ENCODE results near the gene MSI2. TPM values are rescaled to one million over a fixed set of nuclear protein-coding genes. Genes with fewer than 3 reads are reported as not detected.

MSI2 gene
- total and polyA plus RNA-seq, 9 of the 15 experiments (the other 6 are each of a cell fraction or from before 2014, with no cell fraction given): 4.6 to 61.8 (median 42.4) TPM

DNA sequence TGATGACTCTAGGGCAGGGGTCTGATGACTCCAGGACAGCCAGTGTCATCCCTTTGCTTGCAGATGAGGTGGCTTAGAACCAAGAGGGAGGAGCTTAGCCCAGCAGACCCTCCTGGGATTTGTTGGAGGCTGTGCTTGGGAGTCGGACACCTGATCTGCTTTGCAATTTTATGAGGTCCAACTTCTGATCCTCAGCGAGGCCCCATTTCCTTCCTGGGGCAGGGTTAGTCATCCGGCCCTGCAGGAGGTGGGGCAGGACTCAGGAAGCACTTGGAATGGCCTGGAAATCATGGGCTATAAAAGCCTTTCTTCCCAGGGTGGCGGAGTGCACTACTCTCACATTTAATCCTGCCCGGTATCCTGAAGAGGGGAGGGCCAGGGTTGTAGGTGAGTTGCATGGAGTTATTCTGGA lies 168.5 kb downstream of the MSI2 start (continued):
- TF ChIP-seq, protein P1, sequence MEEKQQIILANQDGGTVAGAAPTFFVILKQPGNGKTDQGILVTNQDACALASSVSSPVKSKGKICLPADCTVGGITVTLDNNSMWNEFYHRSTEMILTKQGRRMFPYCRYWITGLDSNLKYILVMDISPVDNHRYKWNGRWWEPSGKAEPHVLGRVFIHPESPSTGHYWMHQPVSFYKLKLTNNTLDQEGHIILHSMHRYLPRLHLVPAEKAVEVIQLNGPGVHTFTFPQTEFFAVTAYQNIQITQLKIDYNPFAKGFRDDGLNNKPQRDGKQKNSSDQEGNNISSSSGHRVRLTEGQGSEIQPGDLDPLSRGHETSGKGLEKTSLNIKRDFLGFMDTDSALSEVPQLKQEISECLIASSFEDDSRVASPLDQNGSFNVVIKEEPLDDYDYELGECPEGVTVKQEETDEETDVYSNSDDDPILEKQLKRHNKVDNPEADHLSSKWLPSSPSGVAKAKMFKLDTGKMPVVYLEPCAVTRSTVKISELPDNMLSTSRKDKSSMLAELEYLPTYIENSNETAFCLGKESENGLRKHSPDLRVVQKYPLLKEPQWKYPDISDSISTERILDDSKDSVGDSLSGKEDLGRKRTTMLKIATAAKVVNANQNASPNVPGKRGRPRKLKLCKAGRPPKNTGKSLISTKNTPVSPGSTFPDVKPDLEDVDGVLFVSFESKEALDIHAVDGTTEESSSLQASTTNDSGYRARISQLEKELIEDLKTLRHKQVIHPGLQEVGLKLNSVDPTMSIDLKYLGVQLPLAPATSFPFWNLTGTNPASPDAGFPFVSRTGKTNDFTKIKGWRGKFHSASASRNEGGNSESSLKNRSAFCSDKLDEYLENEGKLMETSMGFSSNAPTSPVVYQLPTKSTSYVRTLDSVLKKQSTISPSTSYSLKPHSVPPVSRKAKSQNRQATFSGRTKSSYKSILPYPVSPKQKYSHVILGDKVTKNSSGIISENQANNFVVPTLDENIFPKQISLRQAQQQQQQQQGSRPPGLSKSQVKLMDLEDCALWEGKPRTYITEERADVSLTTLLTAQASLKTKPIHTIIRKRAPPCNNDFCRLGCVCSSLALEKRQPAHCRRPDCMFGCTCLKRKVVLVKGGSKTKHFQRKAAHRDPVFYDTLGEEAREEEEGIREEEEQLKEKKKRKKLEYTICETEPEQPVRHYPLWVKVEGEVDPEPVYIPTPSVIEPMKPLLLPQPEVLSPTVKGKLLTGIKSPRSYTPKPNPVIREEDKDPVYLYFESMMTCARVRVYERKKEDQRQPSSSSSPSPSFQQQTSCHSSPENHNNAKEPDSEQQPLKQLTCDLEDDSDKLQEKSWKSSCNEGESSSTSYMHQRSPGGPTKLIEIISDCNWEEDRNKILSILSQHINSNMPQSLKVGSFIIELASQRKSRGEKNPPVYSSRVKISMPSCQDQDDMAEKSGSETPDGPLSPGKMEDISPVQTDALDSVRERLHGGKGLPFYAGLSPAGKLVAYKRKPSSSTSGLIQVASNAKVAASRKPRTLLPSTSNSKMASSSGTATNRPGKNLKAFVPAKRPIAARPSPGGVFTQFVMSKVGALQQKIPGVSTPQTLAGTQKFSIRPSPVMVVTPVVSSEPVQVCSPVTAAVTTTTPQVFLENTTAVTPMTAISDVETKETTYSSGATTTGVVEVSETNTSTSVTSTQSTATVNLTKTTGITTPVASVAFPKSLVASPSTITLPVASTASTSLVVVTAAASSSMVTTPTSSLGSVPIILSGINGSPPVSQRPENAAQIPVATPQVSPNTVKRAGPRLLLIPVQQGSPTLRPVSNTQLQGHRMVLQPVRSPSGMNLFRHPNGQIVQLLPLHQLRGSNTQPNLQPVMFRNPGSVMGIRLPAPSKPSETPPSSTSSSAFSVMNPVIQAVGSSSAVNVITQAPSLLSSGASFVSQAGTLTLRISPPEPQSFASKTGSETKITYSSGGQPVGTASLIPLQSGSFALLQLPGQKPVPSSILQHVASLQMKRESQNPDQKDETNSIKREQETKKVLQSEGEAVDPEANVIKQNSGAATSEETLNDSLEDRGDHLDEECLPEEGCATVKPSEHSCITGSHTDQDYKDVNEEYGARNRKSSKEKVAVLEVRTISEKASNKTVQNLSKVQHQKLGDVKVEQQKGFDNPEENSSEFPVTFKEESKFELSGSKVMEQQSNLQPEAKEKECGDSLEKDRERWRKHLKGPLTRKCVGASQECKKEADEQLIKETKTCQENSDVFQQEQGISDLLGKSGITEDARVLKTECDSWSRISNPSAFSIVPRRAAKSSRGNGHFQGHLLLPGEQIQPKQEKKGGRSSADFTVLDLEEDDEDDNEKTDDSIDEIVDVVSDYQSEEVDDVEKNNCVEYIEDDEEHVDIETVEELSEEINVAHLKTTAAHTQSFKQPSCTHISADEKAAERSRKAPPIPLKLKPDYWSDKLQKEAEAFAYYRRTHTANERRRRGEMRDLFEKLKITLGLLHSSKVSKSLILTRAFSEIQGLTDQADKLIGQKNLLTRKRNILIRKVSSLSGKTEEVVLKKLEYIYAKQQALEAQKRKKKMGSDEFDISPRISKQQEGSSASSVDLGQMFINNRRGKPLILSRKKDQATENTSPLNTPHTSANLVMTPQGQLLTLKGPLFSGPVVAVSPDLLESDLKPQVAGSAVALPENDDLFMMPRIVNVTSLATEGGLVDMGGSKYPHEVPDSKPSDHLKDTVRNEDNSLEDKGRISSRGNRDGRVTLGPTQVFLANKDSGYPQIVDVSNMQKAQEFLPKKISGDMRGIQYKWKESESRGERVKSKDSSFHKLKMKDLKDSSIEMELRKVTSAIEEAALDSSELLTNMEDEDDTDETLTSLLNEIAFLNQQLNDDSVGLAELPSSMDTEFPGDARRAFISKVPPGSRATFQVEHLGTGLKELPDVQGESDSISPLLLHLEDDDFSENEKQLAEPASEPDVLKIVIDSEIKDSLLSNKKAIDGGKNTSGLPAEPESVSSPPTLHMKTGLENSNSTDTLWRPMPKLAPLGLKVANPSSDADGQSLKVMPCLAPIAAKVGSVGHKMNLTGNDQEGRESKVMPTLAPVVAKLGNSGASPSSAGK (IDR thresholded peaks at IDR 0.05): no peak
- TF ChIP-seq, protein P2, sequence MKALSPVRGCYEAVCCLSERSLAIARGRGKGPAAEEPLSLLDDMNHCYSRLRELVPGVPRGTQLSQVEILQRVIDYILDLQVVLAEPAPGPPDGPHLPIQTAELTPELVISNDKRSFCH (CRISPR knock-in tag; IDR thresholded peaks at IDR 0.05): no peak
- TF ChIP-seq, protein P2 (tag; IDR thresholded peaks at IDR 0.05): no peak
- TF ChIP-seq CHD4 (IDR thresholded peaks at IDR 0.05; ENCODE audit: insufficient read depth, insufficient replicate concordance, low read depth, low read length, poor library complexity, severe bottlenecking): no peak
- TF ChIP-seq KDM1A (IDR thresholded peaks at IDR 0.05): no peak
- no peak for TF ChIP-seq NFRKB (IDR thresholded peaks at IDR 0.05; ENCODE audit: low read depth)
- TF ChIP-seq ESRRA (IDR thresholded peaks at IDR 0.05; ENCODE audit: borderline replicate concordance, low read depth): no peak
- TF ChIP-seq, protein P3, sequence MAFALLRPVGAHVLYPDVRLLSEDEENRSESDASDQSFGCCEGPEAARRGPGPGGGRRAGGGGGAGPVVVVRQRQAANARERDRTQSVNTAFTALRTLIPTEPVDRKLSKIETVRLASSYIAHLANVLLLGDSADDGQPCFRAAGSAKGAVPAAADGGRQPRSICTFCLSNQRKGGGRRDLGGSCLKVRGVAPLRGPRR (CRISPR knock-in tag; IDR thresholded peaks at IDR 0.05): no peak

All from K562 (cell line).